ENCODE measurements around the gene EFNA2. TPM values are rescaled to one million over a fixed set of nuclear protein-coding genes. Genes with fewer than 3 reads are reported as not detected.
A peak's percentile ranks its signal among the peaks of the same experiment; 100 is the strongest.

EFNA2 gene
- total RNA-seq, 2 donors from 2014 or later = not detected

DNA sequence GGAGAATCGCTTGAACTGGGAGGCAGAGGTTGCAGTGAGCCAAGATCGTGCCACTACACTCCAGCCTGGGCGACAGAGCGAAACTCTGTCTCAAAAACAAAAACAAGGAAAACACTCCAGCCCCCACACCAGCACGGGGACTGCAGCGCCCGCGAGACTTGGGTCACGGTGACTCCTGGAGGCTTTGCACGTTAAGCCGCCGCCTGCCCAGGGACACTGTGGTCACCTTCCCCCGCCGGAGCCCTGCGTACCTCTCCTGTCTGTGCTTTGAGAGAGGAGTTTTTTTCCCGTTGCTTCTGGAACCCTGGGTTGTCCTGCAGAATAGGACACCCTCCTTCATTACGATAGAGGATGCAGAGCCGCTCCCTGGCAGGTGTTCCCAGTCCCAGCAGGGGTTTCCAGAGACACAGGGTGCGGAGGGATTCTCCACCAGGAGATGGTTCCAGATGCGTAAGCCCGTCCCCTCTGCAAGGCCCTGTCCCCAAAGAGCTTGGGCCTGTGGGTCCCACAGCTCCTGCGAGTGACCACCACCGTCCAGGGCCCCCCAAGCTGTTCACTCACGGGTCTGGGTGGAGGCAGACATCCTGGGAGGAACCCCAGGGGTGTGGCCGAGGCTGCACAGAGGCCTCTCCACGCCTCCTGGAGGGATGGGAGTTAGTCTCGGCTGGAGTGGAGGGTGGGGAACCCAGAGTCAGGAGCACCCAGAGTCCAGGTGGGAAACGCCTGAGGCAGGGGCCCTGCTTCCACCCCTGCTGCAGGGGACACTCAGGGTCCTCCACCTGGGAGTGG is 55.2 kb downstream of the EFNA2 start:
- no peak for DNase-seq
- no peak overlapping the region for H3K27ac Mint-ChIP-seq
- no peak for ATAC-seq
- H3K4me3 Mint-ChIP-seq = no peak overlapping the region
- peaks cover 3% of the 10 kb centered on the region for H3K4me1 Mint-ChIP-seq
- H3K36me3 Mint-ChIP-seq (ENCODE audit: low read depth) = no peaks in the 10 kb centered on the region
- no peaks in the 10 kb centered on the region for H3K9me3 ChIP-seq (ENCODE audit: control insufficient read depth, low read length, poor library complexity, severe bottlenecking)
- H3K27me3 Mint-ChIP-seq = peaks cover 8% of the 10 kb centered on the region

DNA sequence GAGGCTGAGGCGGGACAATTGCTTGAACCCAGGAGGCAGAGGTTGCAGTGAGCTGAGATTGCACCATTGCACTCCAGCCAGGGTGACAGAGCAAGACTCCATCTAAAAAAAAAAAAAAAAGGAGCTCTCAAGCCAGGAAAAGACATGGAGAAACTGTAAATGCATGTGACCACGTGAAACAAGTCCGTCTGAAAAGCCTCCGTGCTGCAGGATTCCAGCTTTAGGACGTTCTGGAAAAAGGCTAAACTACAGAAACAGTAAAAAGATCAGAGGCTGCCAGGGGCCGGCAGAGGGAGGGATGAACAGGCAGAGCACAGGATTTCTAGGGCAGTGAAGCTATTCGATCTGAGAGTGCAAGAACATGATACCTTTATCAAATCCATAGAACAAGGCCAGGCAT is 57.4 kb downstream of the EFNA2 start:
- Mint-ChIP-seq H3K27ac (no peak overlapping the region), H3K36me3 (ENCODE audit: low read depth) (no peaks in the 10 kb centered on the region), H3K27me3 (peaks cover 4% of the 10 kb centered on the region), H3K4me3 (no peak overlapping the region), H3K4me1 (peaks cover 3% of the 10 kb centered on the region)
- no peak for DNase-seq
- ATAC-seq = no peak
- no peaks in the 10 kb centered on the region for H3K9me3 ChIP-seq (ENCODE audit: control insufficient read depth, low read length, poor library complexity, severe bottlenecking)

DNA sequence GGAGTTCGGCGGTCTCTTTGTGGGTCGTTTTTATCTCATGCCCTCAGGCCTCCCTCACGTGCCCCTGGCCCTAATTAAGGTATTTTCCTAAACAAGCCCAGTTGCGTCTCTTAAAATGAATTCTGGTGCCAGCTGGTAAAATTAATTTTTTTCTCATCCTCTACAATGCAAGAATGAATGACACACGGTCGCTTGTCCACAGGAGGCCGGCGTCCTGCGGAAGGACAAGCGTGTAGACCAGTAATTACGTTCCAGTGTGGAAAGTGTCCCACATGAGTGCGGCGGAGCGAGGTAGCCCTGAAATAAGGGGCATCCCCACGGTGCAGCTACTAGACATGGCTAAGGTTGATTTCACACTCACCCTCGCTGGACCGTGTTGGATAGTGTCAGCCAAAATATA is 63.5 kb downstream of the EFNA2 start:
- H3K9me3 ChIP-seq (ENCODE audit: control insufficient read depth, low read length, poor library complexity, severe bottlenecking) = no peaks in the 10 kb centered on the region
- no peak for ATAC-seq
- Mint-ChIP-seq H3K27ac (no peak overlapping the region), H3K4me3 (no peak overlapping the region), H3K27me3 (peaks cover 7% of the 10 kb centered on the region), H3K36me3 (ENCODE audit: low read depth) (peaks cover 2% of the 10 kb centered on the region), H3K4me1 (peaks cover 3% of the 10 kb centered on the region)
- no peak for DNase-seq

DNA sequence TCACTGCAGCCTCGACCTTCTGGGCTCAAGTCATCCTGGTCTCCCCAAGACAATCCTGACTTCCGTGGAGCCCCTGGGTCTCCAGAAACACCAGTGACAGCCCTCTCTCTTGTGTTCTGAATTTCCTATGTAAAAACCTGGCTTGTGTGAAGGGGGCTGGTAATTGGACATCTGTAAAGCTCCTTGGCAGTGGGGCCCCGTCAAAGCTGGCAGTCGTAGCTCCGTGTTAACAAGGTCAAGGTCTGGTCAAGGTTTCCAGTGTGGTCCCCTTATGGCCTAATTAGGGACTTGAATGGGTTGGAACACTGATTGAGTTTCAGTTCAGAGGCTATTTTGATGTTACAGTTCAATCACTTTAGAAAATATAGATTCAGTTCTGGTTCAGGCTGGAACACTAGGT is 65.2 kb downstream of the EFNA2 start:
- no peaks in the 10 kb centered on the region for H3K9me3 ChIP-seq (ENCODE audit: control insufficient read depth, low read length, poor library complexity, severe bottlenecking)
- Mint-ChIP-seq H3K36me3 (ENCODE audit: low read depth) (peaks cover 2% of the 10 kb centered on the region), H3K27me3 (peaks cover 7% of the 10 kb centered on the region), H3K4me3 (no peak overlapping the region), H3K27ac (peak overlapping the region; percentile 16), H3K4me1 (peaks cover 7% of the 10 kb centered on the region)
- DNase-seq (no peak), ATAC-seq (no peak)

Other genes with a start within 250 kb of the EFNA2 start
- gene ABCA7, start 245.8 kb upstream of the EFNA2 start, total RNA-seq = 100 to 1,000 TPM; 107 to 112 TPM
- gene ARHGAP45, start 218.7 kb upstream of the EFNA2 start, total RNA-seq = 100 to 1,000 TPM; 603 to 646 TPM
- gene POLR2E, start 190.5 kb upstream of the EFNA2 start, total RNA-seq = 10 to 100 TPM; 63.8 to 81.4 TPM
- gene GPX4, start 181.9 kb upstream of the EFNA2 start, total RNA-seq = 100 to 1,000 TPM; 184 to 187 TPM
- gene SBNO2, start 111.6 kb upstream of the EFNA2 start, total RNA-seq = 100 to 1,000 TPM in 1 of 2 donors, 10 to 100 TPM in 1; 85.4 to 106 TPM
- 10 to 100 TPM; 70.0 to 70.4 TPM for gene STK11, start 80.1 kb upstream of the EFNA2 start, total RNA-seq
- gene CBARP, start 47.9 kb upstream of the EFNA2 start, total RNA-seq = not detected
- 100 to 1,000 TPM; 104 to 115 TPM for gene ATP5F1D, start 44.1 kb upstream of the EFNA2 start, total RNA-seq
- gene MIDN, start 37.3 kb upstream of the EFNA2 start, total RNA-seq = 100 to 1,000 TPM in 1 of 2 donors, 10 to 100 TPM in 1; 87.1 to 113 TPM
- gene CIRBP, start 16.5 kb upstream of the EFNA2 start, total RNA-seq = 100 to 1,000 TPM; 460 to 474 TPM
- 10 to 100 TPM; 40.6 to 43.6 TPM for gene FAM174C, start 10.3 kb upstream of the EFNA2 start, total RNA-seq
- 10 to 100 TPM; 50.9 to 54.7 TPM for gene NDUFS7, start 98.0 kb downstream of the EFNA2 start, total RNA-seq
- 1 to 10 TPM; 9.0 to 9.9 TPM for gene GAMT, start 115.7 kb downstream of the EFNA2 start, total RNA-seq
- 100 to 1,000 TPM; 148 to 163 TPM for gene DAZAP1, start 121.7 kb downstream of the EFNA2 start, total RNA-seq
- gene RPS15, start 152.5 kb downstream of the EFNA2 start, total RNA-seq = 1,000 to 10,000 TPM; 1,653 to 1,678 TPM
- under 1 TPM; 0.07 to 0.44 TPM for gene APC2, start 164.2 kb downstream of the EFNA2 start, total RNA-seq
- 10 to 100 TPM; 24.3 to 29.0 TPM for gene C19orf25, start 193.3 kb downstream of the EFNA2 start, total RNA-seq
- 1 to 10 TPM; 3.3 to 4.5 TPM for gene PCSK4, start 204.5 kb downstream of the EFNA2 start, total RNA-seq
- gene REEP6, start 205.3 kb downstream of the EFNA2 start, total RNA-seq = 1 to 10 TPM; 1.8 to 2.3 TPM
- 1 to 10 TPM; 2.9 to 5.6 TPM for gene ADAMTSL5, start 227.1 kb downstream of the EFNA2 start, total RNA-seq
- gene PLK5, start 238.2 kb downstream of the EFNA2 start, total RNA-seq = not detected